T-helper 9 cell (primary cell): ENCODE measurements around the gene CCSAP.
A peak's percentile ranks its signal among the peaks of the same experiment; 100 is the strongest.

Source experiments
- DNase-seq: peaks from one replicate; pipeline ENCODE4 v3.0.0-alpha.2; 2020

Gene CCSAP

GRCh38 chr1:229284887-229285286 is 58.0 kb downstream of the CCSAP start:
- DNase-seq = no peak

DNA sequence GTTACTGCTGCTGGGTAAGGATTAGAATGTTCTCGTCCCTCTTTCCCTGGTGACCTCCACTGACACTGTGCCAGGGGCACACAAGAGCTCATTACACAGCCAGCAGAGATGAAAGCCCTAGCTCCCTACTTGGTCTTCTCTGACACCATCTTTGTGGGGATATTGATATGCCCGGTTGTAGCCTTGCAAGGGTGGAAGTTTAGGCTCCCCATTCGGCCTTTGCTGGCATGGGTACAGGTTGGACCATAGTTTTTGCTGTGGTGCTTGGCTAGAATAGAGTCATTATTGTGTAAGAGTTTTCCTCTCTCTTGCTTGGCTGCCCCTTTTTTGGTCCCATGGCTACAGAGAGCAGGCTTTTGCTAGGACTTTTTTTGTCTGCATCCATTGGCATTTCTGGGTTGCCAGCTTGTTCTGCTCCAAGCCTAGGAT is 59.6 kb downstream of the CCSAP start:
- DNase-seq = no peak

DNA sequence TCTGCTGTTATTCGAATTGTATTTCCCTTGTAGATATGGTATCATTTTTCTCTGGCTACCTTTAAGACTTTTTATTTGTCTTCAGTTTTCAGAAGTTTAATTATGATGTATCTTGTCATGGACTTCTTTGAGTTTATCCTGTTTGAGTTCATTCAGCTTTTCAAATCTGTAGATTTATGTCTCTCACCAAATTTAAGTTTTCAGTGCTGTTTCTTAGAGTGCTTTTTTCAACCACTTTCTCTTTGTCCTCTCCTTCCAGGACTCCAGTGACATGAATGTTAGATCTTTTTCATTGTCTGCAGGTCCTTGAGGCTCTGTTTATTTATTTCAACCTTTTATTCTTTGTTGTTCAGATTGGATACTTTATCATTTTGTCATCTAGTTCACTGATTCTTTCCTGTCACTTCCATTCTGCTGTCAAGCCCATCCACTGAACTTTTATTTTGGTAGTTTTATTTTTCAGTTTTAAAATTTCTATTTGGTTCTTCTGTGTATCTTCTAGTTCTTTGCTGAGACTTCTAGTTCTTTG is 60.5 kb downstream of the CCSAP start:
- no peak for DNase-seq

DNA sequence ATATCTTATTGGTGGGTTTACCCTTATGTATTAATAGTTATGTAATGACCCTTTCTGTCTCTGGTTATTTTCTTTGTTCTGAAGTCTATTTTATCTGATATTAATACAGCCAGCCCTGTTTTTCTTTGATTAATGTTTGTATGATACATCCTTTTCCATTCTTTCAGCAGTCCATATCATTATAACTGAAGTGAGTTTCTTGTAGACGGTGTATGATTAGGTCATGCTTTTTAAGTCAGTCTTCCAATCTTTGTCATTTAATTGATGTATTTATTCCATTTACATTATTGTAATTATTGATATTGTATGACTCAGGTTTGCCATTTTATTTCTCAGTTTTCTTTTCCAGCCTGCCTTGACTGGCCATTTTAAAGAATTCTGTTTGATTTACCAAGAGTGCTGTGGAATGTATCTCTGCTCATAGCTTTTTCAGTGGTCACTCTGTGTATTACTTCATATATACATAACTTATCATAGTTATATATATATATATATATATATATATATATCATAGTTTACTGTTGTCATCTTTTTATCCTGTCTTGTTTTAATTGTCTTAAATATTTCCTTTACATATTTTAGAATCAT is 61.4 kb downstream of the CCSAP start:
- no peak for DNase-seq

DNA sequence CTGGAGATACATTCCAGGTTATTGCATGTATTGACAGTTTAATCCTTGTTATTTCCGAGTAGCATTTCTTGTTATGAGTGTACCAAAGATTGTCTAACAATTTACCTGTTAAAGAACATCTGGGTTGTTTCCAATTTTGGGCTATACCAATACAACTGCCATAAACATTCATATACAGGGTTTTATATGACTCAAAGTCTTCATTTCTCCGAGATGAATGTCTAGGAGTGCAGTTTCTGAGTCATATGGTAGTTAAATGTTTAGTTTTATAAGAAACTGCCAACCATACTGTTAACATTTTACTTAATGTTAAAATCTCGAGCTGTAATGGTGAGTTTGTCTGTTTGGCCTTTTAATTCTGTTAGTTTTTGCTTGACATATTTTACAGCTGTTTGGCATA is 61.9 kb downstream of the CCSAP start:
- DNase-seq = no peak

DNA sequence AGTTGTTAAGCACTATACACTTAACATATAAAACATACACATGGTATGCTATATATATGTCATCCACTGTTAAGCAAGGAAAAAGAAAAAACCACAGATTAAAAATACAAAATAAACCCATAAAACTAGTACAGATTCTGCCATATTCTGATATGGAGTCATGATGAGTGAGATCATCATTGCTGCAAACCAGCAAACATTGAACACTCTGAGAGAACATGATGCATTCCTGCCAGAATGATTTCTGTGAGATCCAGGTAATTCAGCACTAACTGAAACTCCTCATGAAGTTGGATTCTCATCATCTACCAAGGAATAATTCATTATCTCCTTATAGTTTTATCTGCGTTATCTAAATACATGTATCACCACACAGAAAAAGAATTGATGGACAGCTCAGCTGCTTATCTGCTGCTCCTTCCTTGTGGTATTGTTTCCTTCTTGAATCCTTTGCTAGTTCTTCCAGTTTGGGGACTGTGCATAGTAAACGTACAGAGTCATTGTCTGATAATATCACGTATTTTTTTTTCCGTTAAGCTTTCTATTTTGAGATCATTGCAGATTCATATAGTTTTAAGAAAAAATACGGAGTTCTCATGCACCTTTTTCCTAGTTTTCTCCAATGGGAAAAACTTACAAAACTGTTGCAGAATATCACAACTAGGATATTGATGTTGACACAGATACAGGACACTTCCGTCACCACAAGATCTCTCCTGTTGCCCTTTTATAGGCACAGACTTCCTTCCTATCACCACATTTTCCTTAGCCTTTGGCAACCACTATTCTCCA is 62.6 kb downstream of the CCSAP start:
- no peak for DNase-seq

DNA sequence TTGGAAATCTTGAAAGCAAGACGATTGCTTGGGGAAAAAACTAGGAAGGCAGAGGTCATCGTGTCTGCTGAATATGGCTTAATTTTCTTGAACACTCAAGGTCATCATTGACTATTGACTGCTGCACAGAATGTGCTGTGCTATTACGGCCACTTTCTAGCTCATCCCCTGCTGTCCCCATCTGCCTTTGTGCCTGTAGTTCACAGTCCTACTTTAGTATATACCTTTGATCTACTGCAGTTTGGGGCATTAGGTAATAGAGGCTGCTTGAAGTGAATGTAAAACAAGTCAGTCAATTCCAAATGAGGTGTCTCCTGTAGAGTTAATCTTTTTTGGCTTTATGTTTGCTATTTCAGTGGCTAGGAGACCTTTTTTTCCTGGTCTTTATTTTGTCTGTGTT is 63.6 kb downstream of the CCSAP start:
- no peak for DNase-seq

GRCh38 chr1:229278120-229278741 is 64.6 kb downstream of the CCSAP start:
- DNase-seq = no peak

DNA sequence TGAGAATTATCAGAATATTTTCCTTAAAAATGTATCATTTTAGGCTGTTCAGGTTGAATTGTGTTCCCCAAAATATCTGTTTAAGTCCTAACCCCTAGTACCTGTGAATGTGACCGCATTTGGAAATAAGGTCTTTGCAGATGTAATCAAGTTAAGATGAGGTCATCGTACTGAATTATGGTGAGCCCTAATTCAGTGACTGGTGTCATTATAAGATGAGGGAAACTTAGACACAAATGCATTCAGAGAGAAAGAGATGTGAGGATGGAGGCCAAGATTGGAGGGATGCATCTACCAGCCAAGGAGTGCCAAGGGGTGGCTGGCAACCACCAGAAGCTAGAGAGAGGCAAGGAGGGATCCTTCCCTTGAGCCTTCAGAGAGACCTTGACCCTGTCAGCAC is 67.8 kb downstream of the CCSAP start:
- DNase-seq = no peak

DNA sequence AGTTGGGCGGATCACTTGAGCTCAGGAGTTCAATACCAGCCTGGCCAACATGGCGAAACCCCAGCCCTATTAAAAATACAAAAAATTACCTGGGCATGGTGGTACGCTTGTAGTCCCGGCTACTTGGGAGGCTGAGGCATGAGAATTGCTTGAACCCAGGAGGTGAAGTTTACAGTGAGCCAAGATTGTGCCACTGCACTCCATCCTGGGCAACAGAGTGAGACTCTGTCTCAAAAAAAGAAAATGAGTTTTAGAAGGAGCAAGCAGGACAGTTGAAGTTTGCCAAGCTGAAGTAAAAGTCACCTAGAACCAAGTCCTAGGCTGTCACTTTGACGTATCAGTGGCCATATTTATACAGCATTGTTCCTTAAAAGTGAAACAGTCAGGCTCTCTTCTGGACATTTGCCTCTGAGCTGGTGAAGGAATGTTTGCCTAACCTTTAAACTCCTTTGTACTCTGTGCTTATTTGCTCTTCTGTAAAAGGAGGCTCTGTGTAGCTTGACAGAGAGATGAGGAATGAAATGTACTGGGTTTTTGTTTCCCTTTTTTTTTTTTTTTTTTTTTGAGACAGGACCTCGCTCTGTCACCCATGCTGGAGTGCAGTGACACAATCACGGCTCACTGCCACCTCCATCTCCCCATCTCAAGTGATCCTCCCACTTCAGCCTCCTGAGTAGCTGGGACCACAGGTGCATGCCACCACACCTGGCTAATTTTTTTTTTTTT is 69.2 kb downstream of the CCSAP start:
- DNase-seq = no peak

- no peak for DNase-seq
Measured at GRCh38 chr1:229272164-229273158, 70.4 kb downstream of the CCSAP start.

DNA sequence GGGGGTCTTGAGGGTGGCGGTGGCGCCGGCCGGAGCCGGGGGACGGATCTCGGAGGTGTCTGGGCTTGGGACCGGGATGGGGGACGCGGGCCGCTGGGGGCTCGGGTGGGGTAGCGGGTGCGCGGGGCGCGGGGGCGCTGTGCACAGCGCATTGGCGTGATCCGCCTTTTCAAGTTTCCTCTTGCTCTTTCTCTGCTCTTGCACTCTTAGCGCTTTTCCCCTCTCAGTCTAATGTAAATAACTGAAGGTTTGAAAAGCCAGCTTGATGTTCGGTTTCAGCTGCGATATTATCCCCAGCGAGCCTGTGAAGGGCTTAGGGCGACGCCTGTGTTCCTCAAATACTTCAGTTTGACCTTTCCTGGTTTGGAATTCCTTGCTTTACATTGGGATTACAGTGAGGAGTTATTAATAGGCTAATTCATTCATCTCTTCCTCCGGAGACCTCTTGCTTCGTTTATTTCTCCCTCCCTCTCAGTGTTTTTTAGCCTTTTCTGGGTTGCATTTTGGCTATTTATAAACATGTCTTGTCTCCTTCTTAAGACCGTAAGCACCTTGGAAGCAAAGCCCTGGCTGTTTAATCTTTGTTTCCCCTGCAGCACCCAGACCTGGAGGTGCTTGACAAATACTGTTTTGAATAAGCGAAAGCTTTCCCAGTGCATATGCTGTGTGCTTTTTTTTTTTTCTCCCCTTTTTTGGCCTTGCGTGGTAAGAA is 71.2 kb downstream of the CCSAP start:
- DNase-seq = peak; percentile 19
